ENCODE results near the gene PLXNB3.

PLXNB3 gene

GRCh38 chrX:153793291-153793690, 29.2 kb downstream of the PLXNB3 start:
- no peak for DNase-seq (ENCODE audit: low spot score)

- DNase-seq (ENCODE audit: low spot score): peak; percentile 95
These were observed 30.2 kb downstream of the PLXNB3 start, which contains the start of the genes IDH3G and SSR4 for GRCh38 chrX:153794018-153794896. IDH3G (minus strand) TSS chrX:153794375; CDS start chrX:153794326, 49 bp downstream. SSR4 (plus strand) TSS chrX:153794668; CDS start chrX:153794688, 20 bp downstream.

GRCh38 chrX:153794897-153795816, 31.1 kb downstream of the PLXNB3 start:
- DNase-seq (ENCODE audit: low spot score): no peak

- DNase-seq (ENCODE audit: low spot score): no peak
These were observed 33.5 kb downstream of the PLXNB3 start for GRCh38 chrX:153797415-153798015.

GRCh38 chrX:153799326-153799725, 35.3 kb downstream of the PLXNB3 start:
- no peak for DNase-seq (ENCODE audit: low spot score)

- no peak for DNase-seq (ENCODE audit: low spot score)
These were observed 36.2 kb downstream of the PLXNB3 start for GRCh38 chrX:153800177-153800722.

- DNase-seq (ENCODE audit: low spot score): no peak
These were observed 36.7 kb downstream of the PLXNB3 start for GRCh38 chrX:153800746-153801145.

GRCh38 chrX:153801669-153802068, 37.6 kb downstream of the PLXNB3 start:
- no peak for DNase-seq (ENCODE audit: low spot score)

GRCh38 chrX:153802513-153803045, 38.5 kb downstream of the PLXNB3 start:
- DNase-seq (ENCODE audit: low spot score): no peak

GRCh38 chrX:153803211-153804099, 39.4 kb downstream of the PLXNB3 start:
- DNase-seq (ENCODE audit: low spot score): no peak

GRCh38 chrX:153804100-153804595, 40.1 kb downstream of the PLXNB3 start:
- DNase-seq (ENCODE audit: low spot score): no peak

GRCh38 chrX:153804621-153805020, 40.6 kb downstream of the PLXNB3 start:
- no peak for DNase-seq (ENCODE audit: low spot score)

- DNase-seq (ENCODE audit: low spot score): no peak
These were observed 41.4 kb downstream of the PLXNB3 start for GRCh38 chrX:153805436-153805835.

GRCh38 chrX:153806999-153807575, 43.0 kb downstream of the PLXNB3 start:
- DNase-seq (ENCODE audit: low spot score): no peak

GRCh38 chrX:153807976-153808375, 43.9 kb downstream of the PLXNB3 start:
- DNase-seq (ENCODE audit: low spot score): no peak

GRCh38 chrX:153812220-153812619, 48.2 kb downstream of the PLXNB3 start:
- no peak for DNase-seq (ENCODE audit: low spot score)

GRCh38 chrX:153813161-153813560, 49.1 kb downstream of the PLXNB3 start:
- no peak for DNase-seq (ENCODE audit: low spot score)

- no peak for DNase-seq (ENCODE audit: low spot score)
These were observed 50.7 kb downstream of the PLXNB3 start for GRCh38 chrX:153814591-153815315.

Measured in iPS-NIHi11 (cell line).